GM18502 (cell line): ENCODE measurements around the gene PFDN1.

ENCODE experiments used
- ATAC-seq: cut with Tn5 transposase; IDR thresholded peaks from one replicate; pipeline ENCODE4 v1.9.1; 2021; ENCODE audit warnings: mild to moderate bottlenecking; ENCODE audit not compliant: unreplicated experiment, poor library complexity

PFDN1 gene

GRCh38 chr5:140299056-140299455, 3.8 kb downstream of the PFDN1 start:
- ATAC-seq = no peak

GRCh38 chr5:140298183-140298601, 4.7 kb downstream of the PFDN1 start:
- no peak for ATAC-seq

GRCh38 chr5:140297283-140297682, 5.6 kb downstream of the PFDN1 start:
- ATAC-seq = no peak

- no peak for ATAC-seq
Observed at GRCh38 chr5:140296289-140296688, 6.6 kb downstream of the PFDN1 start.

- ATAC-seq = no peak
Observed at GRCh38 chr5:140295414-140295813, 7.5 kb downstream of the PFDN1 start.

GRCh38 chr5:140294753-140295152, 8.1 kb downstream of the PFDN1 start:
- ATAC-seq = no peak

GRCh38 chr5:140293849-140294100, 9.1 kb downstream of the PFDN1 start:
- ATAC-seq = no peak

GRCh38 chr5:140293091-140293848, 9.6 kb downstream of the PFDN1 start:
- ATAC-seq = no peak

- ATAC-seq = no peak
Observed at GRCh38 chr5:140292212-140293036, 10.5 kb downstream of the PFDN1 start.

- no peak for ATAC-seq
Observed at GRCh38 chr5:140287801-140288521, 14.9 kb downstream of the PFDN1 start.

- no peak for ATAC-seq
Observed at GRCh38 chr5:140286424-140286823, 16.5 kb downstream of the PFDN1 start.

- ATAC-seq = no peak
Observed at GRCh38 chr5:140284013-140284412, 18.9 kb downstream of the PFDN1 start.

- no peak for ATAC-seq
Observed at GRCh38 chr5:140282266-140282665, 20.6 kb downstream of the PFDN1 start.

GRCh38 chr5:140275837-140276236, 27.1 kb downstream of the PFDN1 start:
- no peak for ATAC-seq

- ATAC-seq = no peak
Observed at GRCh38 chr5:140273401-140273877, 29.5 kb downstream of the PFDN1 start.

- ATAC-seq = no peak
Observed at GRCh38 chr5:140270008-140270407, 32.9 kb downstream of the PFDN1 start.

- no peak for ATAC-seq
Observed at GRCh38 chr5:140267559-140268018, 35.3 kb downstream of the PFDN1 start.

GRCh38 chr5:140267201-140267540, 35.7 kb downstream of the PFDN1 start:
- no peak for ATAC-seq

GRCh38 chr5:140266471-140267200, 36.3 kb downstream of the PFDN1 start:
- ATAC-seq = no peak

- ATAC-seq = no peak
Observed at GRCh38 chr5:140265845-140266244, 37.1 kb downstream of the PFDN1 start.
